ENCODE results near the gene SLC16A12.
A peak's percentile ranks its signal among the peaks of the same experiment; 100 is the strongest.
"Not testable (repeated sequence)": the region's sequence is repeated elsewhere in the genome, so short reads cannot be mapped to it uniquely, and the experiment has no call there.

SLC16A12 gene

DNA sequence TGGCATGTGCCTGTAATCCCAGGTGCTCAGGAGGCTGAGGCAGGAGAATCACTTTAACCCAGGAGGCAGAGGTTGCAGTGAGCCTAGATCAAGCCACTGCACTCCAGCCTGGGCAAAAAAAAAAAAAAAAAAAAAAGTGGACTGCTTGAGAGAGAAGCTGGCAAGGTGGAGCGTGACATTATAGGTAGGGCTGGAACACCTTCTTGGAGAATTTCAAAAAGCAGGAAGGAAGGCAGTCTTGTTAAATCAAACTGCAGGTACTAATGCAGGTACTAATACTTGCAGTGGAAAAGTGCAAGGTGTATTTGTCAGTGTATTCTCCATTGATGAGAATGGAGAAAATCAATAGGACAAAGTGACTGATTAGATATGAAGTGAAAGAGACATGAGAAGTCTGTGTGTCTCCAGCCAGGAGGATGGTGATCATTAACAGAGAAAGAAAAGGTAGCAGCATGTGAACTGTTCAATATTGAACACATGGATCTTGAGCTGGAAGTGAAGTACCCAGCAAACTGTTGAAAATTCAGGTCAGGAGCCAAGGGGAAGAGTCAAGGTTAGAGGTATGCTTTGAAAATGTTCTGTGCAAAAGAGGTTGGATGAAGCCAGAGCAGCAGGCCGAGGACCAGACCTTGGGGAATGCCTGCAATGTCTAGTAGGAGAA is 12.6 kb upstream of the SLC16A12 start:
- no peak for DNase-seq

DNA sequence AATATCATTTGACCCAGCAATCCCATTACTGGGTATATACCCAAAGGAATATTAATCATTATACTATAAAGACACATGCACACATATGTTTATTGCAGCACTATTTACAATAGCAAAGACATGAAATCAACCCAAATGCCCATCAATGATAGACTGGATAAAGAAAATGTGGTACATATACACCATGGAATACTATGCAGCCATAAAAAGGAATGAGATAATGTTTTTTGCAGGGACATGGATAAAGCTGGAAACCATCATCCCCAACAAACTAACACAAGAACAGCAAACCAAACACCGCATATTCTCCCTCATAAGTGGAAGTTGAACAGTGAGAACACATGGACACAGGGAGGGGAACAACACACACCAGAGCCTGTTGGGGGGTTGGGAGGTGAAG is 11.3 kb upstream of the SLC16A12 start:
- DNase-seq: not testable (repeated sequence)

DNA sequence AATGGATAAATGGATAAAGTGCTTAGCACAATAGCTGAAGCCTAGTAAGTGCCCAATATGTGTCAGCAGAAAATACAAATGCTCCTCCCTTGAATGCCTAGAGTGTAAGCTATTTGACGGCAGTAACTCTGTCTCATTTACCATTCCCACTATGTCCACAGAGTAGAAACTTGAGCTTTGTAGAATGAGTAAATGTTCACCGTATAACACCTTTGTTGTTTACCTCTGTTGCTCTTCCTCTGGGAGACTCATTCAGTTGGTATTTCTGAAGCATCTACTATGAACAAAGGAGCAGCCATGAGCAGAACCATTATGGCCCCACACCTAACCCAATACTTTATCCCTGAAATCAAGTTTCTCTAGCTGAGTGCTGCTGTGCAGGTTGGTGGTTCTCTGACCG is 8.4 kb upstream of the SLC16A12 start:
- no peak for DNase-seq

DNA sequence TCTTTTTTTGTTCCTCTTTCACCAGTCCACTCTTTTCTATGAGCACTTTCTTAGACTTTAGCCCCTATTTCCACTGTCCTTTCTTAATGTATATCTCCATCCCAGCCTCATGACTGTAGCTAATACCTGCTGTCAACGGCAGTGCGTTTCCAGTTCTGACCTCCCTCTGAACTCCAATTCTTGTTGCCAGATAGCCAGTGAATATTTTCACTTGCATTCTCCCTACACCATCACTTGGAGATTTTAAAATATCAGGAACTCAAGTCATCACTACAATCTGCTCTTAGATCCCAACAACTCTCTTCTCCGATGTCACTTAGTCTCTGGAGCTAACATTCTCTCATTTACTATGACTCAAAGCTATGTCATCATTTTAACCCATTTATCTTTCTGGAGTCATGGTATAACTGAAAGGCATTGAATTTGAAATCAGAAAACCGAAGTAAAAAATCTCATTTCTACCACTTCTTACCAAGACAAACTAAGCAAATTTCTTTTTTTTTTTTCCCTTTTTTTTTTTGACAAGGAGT is 5.1 kb upstream of the SLC16A12 start:
- DNase-seq: no peak

DNA sequence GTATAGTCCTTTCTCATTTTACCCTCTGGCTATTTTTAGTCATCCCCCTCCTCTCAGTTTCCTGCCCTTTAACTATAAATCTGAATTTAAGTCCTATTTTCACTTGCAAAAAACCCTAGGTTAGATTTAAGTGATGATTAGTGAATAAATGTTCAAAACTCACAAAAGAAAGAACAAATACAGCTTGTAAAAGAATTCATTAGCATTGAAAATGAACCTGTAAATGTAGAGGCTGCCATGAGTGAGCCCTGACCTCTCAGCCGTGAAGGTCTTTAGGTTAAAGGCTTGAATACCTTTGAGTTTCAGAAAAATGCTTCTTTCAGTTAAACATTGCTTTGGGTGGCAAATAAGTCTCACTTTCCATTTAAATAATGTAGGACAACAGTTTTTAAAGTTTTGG is 2.0 kb upstream of the SLC16A12 start:
- no peak for DNase-seq

DNA sequence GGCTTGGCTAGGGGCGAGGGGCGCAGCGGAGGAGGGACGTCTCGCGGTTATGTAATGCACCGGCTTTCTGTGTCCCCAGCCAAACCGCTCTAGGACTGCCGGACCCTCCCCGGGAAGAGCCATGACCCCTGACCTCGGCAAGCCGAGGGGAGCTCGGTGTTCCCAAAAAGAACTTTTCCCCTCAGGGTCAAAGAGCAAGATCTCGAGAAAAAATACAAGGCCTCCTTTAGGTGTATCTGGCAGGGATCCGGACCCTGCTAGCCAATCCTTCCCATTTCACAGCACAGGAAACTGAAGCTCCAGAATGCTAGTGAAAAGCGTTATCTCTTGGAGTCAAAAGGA is 590 bp upstream of the SLC16A12 start:
- DNase-seq: no peak

DNA sequence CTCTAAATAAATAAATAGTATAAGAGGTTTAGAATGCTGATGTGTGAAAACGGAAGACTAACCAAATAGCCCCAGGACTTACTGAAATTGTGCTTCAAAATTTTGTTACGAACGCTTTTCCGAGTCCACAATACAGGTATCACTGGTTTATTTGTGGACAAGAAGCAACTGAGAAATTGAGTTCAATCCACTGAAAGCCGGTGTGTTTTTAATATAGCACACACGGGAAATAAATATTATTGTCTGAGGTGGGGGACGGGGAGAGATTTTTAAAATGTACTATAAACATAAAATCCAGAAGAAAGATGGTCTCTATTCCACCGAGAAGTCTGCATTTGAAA is 598 bp downstream of the SLC16A12 start:
- DNase-seq: no peak

DNA sequence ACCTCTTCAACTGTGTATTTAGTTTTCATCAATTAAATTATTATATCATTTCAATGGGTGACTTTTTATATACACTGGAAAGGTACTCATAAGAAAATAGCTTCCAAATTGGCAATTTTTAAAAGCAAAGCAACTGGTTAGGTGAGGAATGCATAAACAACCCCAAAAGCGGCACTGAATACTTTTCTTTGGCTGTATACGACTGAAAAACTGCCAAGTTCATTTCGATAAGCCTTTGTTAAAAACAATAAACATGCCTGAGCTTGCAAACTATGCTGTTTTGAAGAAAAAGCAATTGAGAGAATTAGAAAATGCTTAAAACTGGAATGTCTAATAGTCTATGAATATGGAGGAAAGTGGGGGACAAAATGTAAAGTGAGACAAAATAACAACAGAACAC is 2.9 kb downstream of the SLC16A12 start:
- DNase-seq: no peak

DNA sequence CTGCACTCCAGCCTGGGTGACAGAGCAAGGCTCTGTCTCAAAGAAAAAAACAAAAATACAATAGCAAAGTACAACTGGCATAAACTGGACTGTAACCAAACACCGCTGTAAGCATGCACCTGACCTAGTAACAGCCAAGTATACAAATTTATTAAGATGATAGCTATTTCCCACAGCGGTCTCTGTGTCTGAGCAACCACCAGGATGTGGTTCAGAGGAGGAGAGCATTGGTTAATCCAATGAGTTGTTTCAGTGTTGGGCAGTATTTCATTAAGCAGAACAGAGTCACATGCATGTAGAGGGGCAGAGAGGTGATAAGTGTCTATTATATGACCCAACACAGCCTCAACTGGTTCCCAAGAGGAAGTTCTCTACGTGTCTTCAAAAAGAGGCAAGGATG is 4.0 kb downstream of the SLC16A12 start:
- peak; percentile 48 for DNase-seq

DNA sequence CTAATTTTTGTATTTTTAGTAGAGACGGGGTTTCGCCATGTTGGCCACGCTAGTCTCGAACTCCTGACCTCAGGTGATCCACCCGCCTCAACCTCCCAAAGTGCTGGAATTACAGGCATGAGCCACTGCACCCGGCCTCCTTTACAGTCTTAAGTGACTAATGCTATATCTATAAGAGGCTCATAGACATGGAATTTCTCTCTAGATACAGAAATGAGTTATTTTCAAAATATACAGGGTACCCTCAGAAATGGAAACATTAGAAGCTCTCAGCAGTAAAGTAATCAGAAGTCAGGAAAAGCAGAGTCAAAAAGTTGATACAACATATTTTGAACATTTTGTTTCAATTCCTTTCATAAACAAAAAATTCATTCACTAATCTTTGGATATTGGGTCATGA is 5.7 kb downstream of the SLC16A12 start:
- DNase-seq: peak; percentile 48

DNA sequence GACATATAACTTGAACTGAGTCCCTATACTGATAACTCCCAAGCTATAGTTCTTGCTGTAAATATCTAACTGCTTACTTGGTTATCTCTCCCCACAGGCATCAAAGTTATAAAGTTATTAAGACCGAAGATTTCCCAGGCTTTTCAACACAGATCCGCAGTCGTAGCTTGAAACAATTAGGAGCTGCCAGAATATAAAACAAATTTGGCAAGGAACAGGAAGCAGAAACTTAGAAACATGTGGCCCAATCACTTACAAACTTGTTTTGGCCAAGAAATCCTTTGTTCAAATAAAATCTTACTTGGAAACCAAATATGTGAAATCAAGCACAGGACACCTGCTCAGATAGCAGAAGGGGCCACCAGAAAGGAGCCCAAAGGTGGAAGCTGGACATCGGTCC is 9.0 kb downstream of the SLC16A12 start:
- DNase-seq: no peak

DNA sequence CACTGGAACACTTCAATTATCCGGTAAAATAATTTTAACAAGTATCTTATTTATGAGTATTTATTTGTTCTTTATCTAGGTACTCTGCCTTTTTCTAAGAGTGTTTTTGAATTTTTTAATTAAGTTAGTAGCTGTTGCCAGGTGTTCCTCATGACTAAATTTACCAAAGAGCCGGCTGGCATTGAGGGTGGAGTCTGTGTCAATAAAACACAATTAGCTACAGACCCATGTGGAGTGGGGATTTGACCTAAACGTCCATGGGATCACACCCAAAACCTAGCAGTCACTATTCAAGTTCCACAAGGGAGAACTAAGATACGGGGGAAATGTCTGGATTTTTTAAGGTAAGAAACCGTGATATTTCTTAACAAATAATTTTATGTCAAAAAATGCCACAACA is 9.8 kb downstream of the SLC16A12 start:
- DNase-seq: no peak

DNA sequence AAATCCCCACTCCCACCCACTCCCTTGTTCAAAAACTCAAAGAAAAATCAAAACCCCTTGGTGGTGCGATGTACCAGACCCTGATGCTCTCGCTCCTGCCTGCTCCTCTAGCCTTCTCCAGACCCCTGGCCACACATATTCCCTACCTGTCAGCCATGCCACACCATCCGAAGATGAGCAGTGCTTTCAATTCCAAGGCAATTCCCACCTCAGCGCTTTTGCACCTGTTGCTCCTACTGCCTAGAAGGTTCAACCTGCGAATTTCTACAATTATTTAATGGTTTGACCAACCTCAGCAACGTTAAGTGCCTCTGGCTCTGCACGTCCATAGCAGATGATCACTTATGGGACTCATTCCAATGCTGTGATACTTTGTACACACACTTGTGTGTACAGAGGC is 11.1 kb downstream of the SLC16A12 start:
- no peak for DNase-seq

DNA sequence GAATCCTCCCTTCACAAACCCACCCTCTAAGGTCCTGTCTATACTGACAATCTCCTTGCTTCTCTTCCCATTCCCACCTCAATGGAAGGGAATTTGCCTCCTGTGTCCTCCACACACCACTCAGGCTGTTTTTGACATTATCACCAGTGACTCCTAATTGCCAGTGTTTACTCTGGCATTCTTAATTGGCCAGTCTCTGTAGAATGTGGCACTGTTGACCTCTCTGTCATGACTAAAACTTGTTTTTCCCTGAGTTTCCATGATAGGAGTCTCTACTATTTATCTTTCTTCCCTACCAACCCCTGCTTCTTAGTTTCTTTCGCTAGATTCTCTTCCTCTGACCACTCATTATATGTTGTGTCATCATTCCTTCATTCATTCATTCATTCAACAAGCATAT is 12.1 kb downstream of the SLC16A12 start:
- DNase-seq: no peak

DNA sequence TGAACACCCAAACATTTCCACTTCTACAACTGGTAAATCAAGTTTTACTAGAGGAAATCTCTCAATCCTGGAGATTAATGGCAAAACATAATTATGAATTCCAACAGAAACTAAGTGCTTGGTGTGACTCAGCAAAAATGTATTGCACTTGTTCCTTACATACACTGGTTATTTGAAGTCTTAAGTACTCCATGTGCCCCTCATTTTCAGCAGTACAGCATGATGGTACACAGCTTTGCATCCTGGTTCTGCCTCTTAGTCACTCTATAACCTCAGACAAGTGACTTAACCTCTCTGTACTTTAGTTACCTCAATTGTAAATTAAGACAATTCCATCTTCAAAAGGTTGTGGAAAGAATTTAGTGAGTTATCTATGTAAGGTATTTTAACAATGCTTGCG is 12.9 kb downstream of the SLC16A12 start:
- no peak for DNase-seq

DNA sequence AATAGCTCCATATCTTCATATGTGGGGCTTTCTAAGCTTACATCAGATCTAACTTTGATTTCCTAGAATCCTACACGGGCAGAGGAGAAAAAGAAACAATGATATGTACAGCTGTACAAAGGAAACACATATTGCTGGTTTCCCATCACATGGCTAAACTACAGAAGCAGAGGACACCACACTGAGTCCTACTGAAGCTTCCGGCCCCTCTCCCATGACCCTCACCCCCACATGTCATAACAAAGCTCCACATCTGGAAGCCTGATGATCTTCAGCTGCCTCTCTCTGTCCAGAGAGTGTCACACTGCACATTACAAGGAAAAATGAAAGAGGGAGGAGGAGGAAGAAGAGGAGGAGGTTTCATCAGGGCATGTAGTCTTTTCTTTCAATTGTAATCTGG is 14.0 kb downstream of the SLC16A12 start:
- no peak for DNase-seq

DNA sequence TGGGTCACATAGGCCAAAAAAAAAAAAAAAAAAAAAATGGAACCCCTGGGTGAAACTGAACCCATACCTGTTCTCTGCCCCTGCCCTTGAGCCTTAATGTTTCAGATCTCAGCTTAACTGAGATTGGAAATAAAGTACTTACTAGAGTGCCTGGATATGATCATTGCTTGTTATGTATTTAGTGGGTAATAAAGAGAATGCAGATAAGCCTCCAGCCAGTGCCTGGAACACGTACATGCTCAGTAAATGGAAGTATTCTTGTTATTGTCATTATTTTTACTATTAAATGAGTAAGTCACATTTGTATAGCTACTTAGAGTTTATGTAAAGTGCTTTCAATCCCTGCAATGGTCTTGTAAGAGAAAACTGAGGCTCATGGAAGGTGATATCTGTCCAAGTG is 14.7 kb downstream of the SLC16A12 start:
- no peak for DNase-seq

DNA sequence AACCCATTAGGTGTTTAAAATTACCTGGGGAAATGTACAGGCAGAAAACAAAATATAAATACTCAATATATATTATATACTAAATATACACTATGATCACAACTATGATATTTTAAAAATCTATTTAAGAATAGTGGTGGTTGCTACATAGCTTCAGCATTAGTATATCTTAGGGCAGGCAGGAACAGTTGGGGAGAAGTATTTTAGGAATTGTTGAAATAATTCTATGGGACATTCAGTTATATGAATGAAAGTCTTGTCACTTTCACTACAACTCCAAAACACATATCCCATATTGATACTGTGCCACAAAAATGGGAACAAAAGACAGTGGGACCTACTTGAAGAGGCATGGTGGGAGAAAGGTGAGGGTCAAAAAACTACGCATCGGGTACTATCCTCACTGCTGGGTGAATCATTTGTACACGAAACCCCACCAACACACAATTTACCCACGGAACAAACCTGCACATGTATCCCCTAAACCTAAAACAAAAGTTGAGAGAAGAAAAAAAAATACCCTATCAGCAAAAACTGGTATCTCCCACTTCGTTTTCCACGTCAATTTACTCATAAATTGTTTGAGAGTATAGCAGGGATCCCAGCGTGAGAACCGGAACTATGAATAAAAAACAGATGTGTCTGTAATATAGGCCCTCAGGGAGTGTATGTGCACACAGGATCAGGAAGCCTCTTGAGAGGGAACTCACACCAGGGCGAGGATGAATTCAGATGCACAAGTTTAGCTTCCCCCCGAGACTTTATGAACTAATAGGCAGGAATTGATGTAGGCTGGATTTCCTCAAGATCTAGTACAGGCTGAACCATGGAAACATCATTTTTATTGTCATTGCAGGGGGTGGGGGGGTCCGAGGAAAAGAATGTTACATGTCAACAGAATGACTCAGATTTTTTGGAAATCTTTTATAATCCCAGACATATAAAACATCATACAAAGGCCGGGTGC is 16.2 kb downstream of the SLC16A12 start:
- DNase-seq: no peak

DNA sequence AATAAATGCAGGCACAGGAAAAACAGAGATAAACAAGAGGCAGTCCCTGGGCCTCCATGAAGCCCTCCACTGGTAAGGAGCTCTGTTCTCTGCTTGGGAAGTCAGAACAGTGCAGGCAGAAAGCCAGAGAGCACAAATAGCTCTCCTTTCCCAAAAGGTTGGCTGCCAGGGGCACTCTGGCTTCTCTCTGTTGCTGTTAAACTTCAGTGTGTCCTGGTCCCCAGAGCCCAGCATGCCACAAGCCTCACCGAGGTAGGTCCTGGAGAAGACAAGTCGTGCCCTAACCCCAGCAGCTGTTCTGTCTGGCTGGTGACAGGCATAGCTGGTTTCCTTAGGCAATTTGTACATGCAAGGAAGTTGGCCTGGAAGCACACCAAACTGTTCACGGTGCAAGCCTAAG is 17.3 kb downstream of the SLC16A12 start:
- no peak for DNase-seq

DNA sequence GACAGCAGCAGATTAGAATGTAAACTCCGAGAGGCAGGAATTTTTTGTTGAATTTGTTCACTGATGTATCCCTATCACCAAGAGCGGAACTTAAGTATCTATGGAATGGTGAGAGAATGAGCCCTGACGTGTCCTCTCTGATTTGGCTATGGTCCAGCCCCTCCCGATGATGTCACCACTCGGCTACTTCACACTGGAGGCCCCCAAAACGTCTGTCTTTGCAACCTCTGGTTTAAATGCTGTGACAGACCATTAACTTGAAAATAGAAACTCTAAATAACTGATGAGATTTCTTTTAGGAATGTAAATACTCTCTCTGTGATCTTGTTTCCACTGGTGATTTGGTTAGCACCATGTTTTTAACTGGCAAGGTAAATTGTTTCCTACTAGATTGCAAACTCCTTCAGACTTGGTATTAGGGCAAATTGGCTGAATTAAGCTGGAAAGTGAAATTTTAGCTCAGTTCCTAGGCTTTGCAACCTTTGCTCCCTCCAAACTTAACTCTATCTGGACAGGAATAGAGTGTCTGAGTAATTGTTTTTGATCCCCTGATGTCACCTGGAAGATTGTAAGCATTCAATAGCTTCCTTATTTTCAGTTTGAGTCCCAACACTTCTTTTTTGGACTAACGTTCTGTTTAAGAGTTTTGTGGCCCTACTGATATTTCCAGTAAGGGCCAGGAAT is 19.1 kb downstream of the SLC16A12 start:
- DNase-seq: peak; percentile 73

DNA sequence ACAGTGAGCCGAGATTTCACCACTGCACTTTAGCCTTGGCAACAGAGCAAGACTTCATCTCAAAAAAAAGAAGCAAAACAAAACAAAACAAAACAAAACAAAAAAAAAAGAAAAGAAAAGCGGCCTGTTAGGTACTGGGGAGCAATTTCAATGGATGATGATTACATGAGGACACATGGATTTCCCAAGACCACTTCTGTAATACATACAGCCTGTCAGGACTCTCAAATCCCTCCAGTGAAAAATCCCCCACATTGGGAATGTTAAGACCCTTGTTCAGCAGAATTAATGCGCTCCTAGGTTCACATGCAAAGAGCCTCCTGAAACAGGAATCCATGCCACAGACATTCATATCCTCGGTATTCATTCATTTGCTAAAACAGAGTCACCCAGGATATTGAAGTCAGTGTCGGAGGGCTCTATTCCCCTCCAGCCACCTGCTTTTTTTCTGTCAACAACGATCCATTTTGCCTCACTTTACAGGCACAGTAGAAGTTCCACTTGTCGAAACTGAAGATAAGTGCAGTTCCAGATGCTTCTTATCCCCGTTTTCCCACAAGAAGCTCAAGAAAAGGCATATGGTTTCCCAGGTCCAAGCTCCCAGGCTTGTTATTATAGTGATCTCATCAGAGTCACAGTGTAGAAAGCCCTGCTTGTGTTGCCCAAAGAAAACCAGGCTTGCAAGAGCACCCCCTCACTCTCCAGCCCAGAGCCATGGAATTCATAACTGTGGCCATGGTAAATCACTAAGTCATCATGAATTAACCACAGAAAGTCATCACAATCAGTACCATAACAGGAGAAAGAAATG is 20.2 kb downstream of the SLC16A12 start:
- DNase-seq: peak; percentile 65

DNA sequence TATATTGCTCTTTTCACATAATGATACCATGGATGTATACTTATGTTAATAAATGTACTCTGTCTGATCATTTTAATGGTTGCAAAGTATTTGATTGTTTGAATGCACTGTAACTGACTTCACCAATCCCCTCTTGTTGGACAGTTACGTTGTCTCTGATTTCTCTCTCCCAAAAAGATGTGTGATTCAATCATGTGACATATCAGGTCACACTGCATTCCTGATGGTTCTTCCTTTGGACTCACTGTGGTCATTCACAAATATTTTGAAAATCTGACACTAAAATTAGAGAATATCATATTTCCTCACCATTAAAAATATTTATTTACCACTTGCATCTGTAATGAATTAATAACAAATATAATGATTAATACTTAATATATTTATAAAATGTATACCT is 22.2 kb downstream of the SLC16A12 start:
- DNase-seq: no peak
